ENCODE results near the gene AMOT. TPM values are rescaled to one million over a fixed set of nuclear protein-coding genes. Genes with fewer than 3 reads are reported as not detected.

Gene AMOT
- total RNA-seq: 10 to 100 TPM in 1 of 5 donors, 1 to 10 TPM in 3, not detected in 1; 4.9 to 12.5 (median 9.1) TPM
- polyA plus RNA-seq: 1 to 10 TPM; 1.4 to 1.6 (median 1.4) TPM
- long read RNA-seq, donor 1: 0 reads
- long read RNA-seq, donor 2: 0 reads
- long read RNA-seq, donor 3: 0 reads
- long read RNA-seq, donor 4, partial matches to known transcripts: 0 of 1 reads
- long read RNA-seq, donor 4, other reads (novel, unspliced or antisense): 0 of 1 reads
- long read RNA-seq, donor 5, transcript AMOT-205 (4 exons, 510 nt): major isoform, 5 of 5 reads
- long read RNA-seq, donor 5, partial matches to known transcripts: 0 of 5 reads
- long read RNA-seq, donor 5, other reads (novel, unspliced or antisense): 0 of 5 reads
- long read RNA-seq, donor 6: 0 reads
- long read RNA-seq, donor 7, partial matches to known transcripts: 0 of 3 reads
- long read RNA-seq, donor 7, other reads (novel, unspliced or antisense): 0 of 3 reads
- long read RNA-seq, donor 8, partial matches to known transcripts: 0 of 2 reads
- long read RNA-seq, donor 8, other reads (novel, unspliced or antisense): 0 of 2 reads
- long read RNA-seq, donor 9: 0 reads
- long read RNA-seq, donor 10: 0 reads

- Histone ChIP-seq H3K27me3 (peaks cover 0 to 20% (median 0%) of the 10 kb centered on the region in 3 donors), H3K4me1 (no peaks in the 10 kb centered on the region), H3K9me3 (peaks cover 0 to 6% (median 2%) of the 10 kb centered on the region in 4 donors), H3K4me3 (peak within 1 kb of the TSS; percentile 56 to 69 (median 65)), H3K27ac (peak within 1 kb of the TSS; percentile 75 to 91 (median 85)), H3K36me3 (no peaks in the 10 kb centered on the region)
- peak in 1 of 3 donors; percentile 24 for TF ChIP-seq POLR2AphosphoS5 (IDR thresholded peaks at IDR 0.05)
- no peak for TF ChIP-seq EP300 (IDR thresholded peaks at IDR 0.05)
- no peak for TF ChIP-seq CTCF (IDR thresholded peaks at IDR 0.05)
- TF ChIP-seq POLR2A (IDR thresholded peaks at IDR 0.05): no peak
- DNase-seq: peak; percentile 71 to 95
- intact Hi-C loops (cut with DNase I; ENCODE audit: low total_unique reads): no loop called here
- 0 to 24% (median 6%) methylated on average over 26 to 49 of the region's 49 CpGs for WGBS, 5 donors
Observed at GRCh38 chrX:112840382-112841113, at the start of gene AMOT. Gene AMOT (minus strand): TSS chrX:112840831. CDS start chrX:112823126, 17,705 bp downstream.

- no peaks in the 10 kb centered on the region for H3K4me1 ChIP-seq
- peaks cover 0 to 6% (median 0%) of the 10 kb centered on the region in 3 donors for H3K27me3 ChIP-seq
- intact Hi-C loops (cut with DNase I; ENCODE audit: low total_unique reads): no loop called here
- 57 to 72% (median 69%) methylated on average over 9 of the region's 9 CpGs for WGBS, 5 donors
- H3K27ac ChIP-seq: no peak overlapping the region
- no peak for TF ChIP-seq POLR2AphosphoS5 (IDR thresholded peaks at IDR 0.05)
- TF ChIP-seq CTCF (IDR thresholded peaks at IDR 0.05): no peak
- TF ChIP-seq POLR2A (IDR thresholded peaks at IDR 0.05): no peak
- no peak for TF ChIP-seq EP300 (IDR thresholded peaks at IDR 0.05)
- no peaks in the 10 kb centered on the region for H3K36me3 ChIP-seq
- no peaks in the 10 kb centered on the region for H3K9me3 ChIP-seq
- H3K4me3 ChIP-seq: no peak overlapping the region
- DNase-seq: no peak
Observed at GRCh38 chrX:112889400-112889799, 48.8 kb upstream of the AMOT start.

- no peak overlapping the region for H3K27ac ChIP-seq
- WGBS, 5 donors: 48 to 58% (median 51%) methylated on average over 2 of the region's 2 CpGs
- DNase-seq: peak in 1 of 2 donors; percentile 6
- no peaks in the 10 kb centered on the region for H3K9me3 ChIP-seq
- H3K4me1 ChIP-seq: no peaks in the 10 kb centered on the region
- peaks cover 0 to 5% (median 0%) of the 10 kb centered on the region in 3 donors for H3K27me3 ChIP-seq
- no peak overlapping the region for H3K4me3 ChIP-seq
- no peaks in the 10 kb centered on the region for H3K36me3 ChIP-seq
- TF ChIP-seq POLR2AphosphoS5 (IDR thresholded peaks at IDR 0.05) (no peak), CTCF (IDR thresholded peaks at IDR 0.05) (no peak), EP300 (IDR thresholded peaks at IDR 0.05) (no peak), POLR2A (IDR thresholded peaks at IDR 0.05) (no peak)
- intact Hi-C loops (cut with DNase I; ENCODE audit: low total_unique reads): no loop called here
Observed at GRCh38 chrX:112888916-112889315, 48.3 kb upstream of the AMOT start.

GRCh38 chrX:112877771-112878173, 37.1 kb upstream of the AMOT start:
- DNase-seq: no peak
- H3K36me3 ChIP-seq: no peaks in the 10 kb centered on the region

More at GRCh38 chrX:112877771-112878173, 37.1 kb upstream of the AMOT start:
- H3K4me1 ChIP-seq: no peaks in the 10 kb centered on the region
- H3K27ac ChIP-seq: no peak overlapping the region
- intact Hi-C loops (cut with DNase I; ENCODE audit: low total_unique reads): no loop called here
- no peaks in the 10 kb centered on the region for H3K9me3 ChIP-seq
- 53 to 88% (median 72%) methylated on average over 3 of the region's 3 CpGs for WGBS, 5 donors
- no peak overlapping the region for H3K4me3 ChIP-seq
- H3K27me3 ChIP-seq: no peaks in the 10 kb centered on the region
- TF ChIP-seq POLR2AphosphoS5 (IDR thresholded peaks at IDR 0.05) (no peak), CTCF (IDR thresholded peaks at IDR 0.05) (no peak), POLR2A (IDR thresholded peaks at IDR 0.05) (no peak), EP300 (IDR thresholded peaks at IDR 0.05) (no peak)

Measured in stomach (tissue), 19 donors.